HG03060 (cell line): Measurements from ENCODE around the gene DDX39B.

Source experiments
- ATAC-seq: cut with Tn5 transposase; IDR thresholded peaks from one replicate; pipeline ENCODE4 v1.9.1; 2021; ENCODE audit warnings: low read depth, moderate number of reproducible peaks; ENCODE audit not compliant: unreplicated experiment

DDX39B gene

GRCh38 chr6:31575952-31576685, 34.3 kb upstream of the DDX39B start:
- no peak for ATAC-seq

- no peak for ATAC-seq
Observed at GRCh38 chr6:31575335-31575901, 33.6 kb upstream of the DDX39B start, which contains the start of gene TNF. TNF (plus strand) TSS chr6:31575565; CDS start chr6:31575742, 177 bp downstream.

GRCh38 chr6:31574106-31575061, 32.6 kb upstream of the DDX39B start:
- ATAC-seq, result no peak

GRCh38 chr6:31573239-31574105, 31.7 kb upstream of the DDX39B start:
- ATAC-seq, result no peak

- ATAC-seq, result no peak
Observed at GRCh38 chr6:31572041-31572911, 30.5 kb upstream of the DDX39B start, which contains the start of gene LTA. LTA (plus strand) TSS chr6:31572289; CDS start chr6:31572743, 454 bp downstream.

- ATAC-seq, result no peak
Observed at GRCh38 chr6:31569861-31570536, 28.2 kb upstream of the DDX39B start.

GRCh38 chr6:31568537-31568961, 26.7 kb upstream of the DDX39B start:
- peak; percentile 62 for ATAC-seq

- no peak for ATAC-seq
Observed at GRCh38 chr6:31567531-31568370, 25.9 kb upstream of the DDX39B start.

GRCh38 chr6:31560697-31561058, 18.9 kb upstream of the DDX39B start:
- no peak for ATAC-seq

GRCh38 chr6:31559958-31560696, 18.3 kb upstream of the DDX39B start:
- peak; percentile 49 for ATAC-seq

- ATAC-seq, result no peak
Observed at GRCh38 chr6:31559606-31559957, 17.8 kb upstream of the DDX39B start.

GRCh38 chr6:31558631-31559500, 17.1 kb upstream of the DDX39B start:
- no peak for ATAC-seq

GRCh38 chr6:31558318-31558625, 16.5 kb upstream of the DDX39B start:
- no peak for ATAC-seq

- no peak for ATAC-seq
Observed at GRCh38 chr6:31557443-31558317, 15.9 kb upstream of the DDX39B start.

- ATAC-seq, result no peak
Observed at GRCh38 chr6:31556307-31556706, 14.5 kb upstream of the DDX39B start.
